Endodermal cell (in vitro differentiated cells): ENCODE data around the gene CCDC78. TPM values are rescaled to one million over a fixed set of nuclear protein-coding genes. Genes with fewer than 3 reads are reported as not detected.

Experiments
- DNase-seq: peaks from one replicate; pipeline ENCODE4 v3.0.0-alpha.2; 2017
- H3K27ac ChIP-seq: 2 replicates; pipeline ENCODE4 v1.5.1; 2013; ENCODE audit warnings: mild to moderate bottlenecking, low read depth, low read length, moderate library complexity
- H3K27me3 ChIP-seq: 2 replicates; pipeline ENCODE4 v1.6.1; 2013; ENCODE audit warnings: mild to moderate bottlenecking, low read length, moderate library complexity; ENCODE audit not compliant: insufficient read depth, control insufficient read depth, poor library complexity, severe bottlenecking
- H3K36me3 ChIP-seq: 2 replicates; pipeline ENCODE4 v1.7.0; 2013; ENCODE audit warnings: mild to moderate bottlenecking, low read length, moderate library complexity; ENCODE audit not compliant: control insufficient read depth, insufficient read depth
- H3K4me1 ChIP-seq: one replicate; pipeline ENCODE4 v1.7.0; 2013; ENCODE audit warnings: low read length; ENCODE audit not compliant: control insufficient read depth, insufficient read depth
- H3K4me3 ChIP-seq: 2 replicates; pipeline ENCODE4 v1.5.1; 2013; ENCODE audit warnings: mild to moderate bottlenecking, low read length, moderate library complexity
- H3K9ac ChIP-seq: 2 replicates; pipeline ENCODE4 v1.6.1; 2013; ENCODE audit warnings: mild to moderate bottlenecking, low read length, moderate library complexity; ENCODE audit not compliant: poor library complexity, severe bottlenecking; ENCODE audit errors: extremely low read depth
- H3K9me3 ChIP-seq: 2 replicates; pipeline ENCODE4 v1.6.1; 2013; ENCODE audit warnings: mild to moderate bottlenecking, low read length, moderate library complexity; ENCODE audit not compliant: control insufficient read depth
- H3K27ac Mint-ChIP-seq: 2 replicates; pipeline ENCODE4 v1.8.0; 2020; ENCODE audit warnings: mixed read lengths
- H3K27me3 Mint-ChIP-seq: 2 replicates; pipeline ENCODE4 v1.8.0; 2021; ENCODE audit warnings: mild to moderate bottlenecking, mixed read lengths; ENCODE audit not compliant: insufficient read depth
- H3K36me3 Mint-ChIP-seq: 2 replicates; pipeline ENCODE4 v1.8.0; 2020; ENCODE audit warnings: low read depth, mixed read lengths
- H3K4me1 Mint-ChIP-seq: 2 replicates; pipeline ENCODE4 v1.8.0; 2020; ENCODE audit warnings: mixed read lengths
- H3K4me3 Mint-ChIP-seq: 2 replicates; pipeline ENCODE4 v1.8.0; 2020; ENCODE audit warnings: mild to moderate bottlenecking, moderate library complexity, mixed read lengths
- H3K9me3 Mint-ChIP-seq: 2 replicates; pipeline ENCODE4 v1.8.0; 2020; ENCODE audit warnings: mild to moderate bottlenecking, mixed read lengths
- WGBS, 2 experiments: methylation state at CpG; one replicate each; pipeline versions ENCODE4 v1.1.5 to v1.1.7; 2013; ENCODE audit warnings: missing lambda C conversion rate in 2 of 2, mixed read lengths in 1 of 2; ENCODE audit not compliant: insufficient coverage in 1 of 2, insufficient read length in 1 of 2; 5-methylcytosine and 5-hydroxymethylcytosine counted together
- total RNA-seq, 2 donors: library from RNA; stranded (reverse); fragmentation: NEBNext Ultra II Directional in 1 of 2; extraction: Animal tissue kit (Norgen Biotek cat#: 25700) in 1 of 2; gene quantifications; 2 replicates in 1 of 2; 3 replicates in 1 of 2; pipeline ENCODE4 v1.2.1, GENCODE V29; 2021
- TF ChIP-seq, protein P1 (sequence below): fragments of 200-600 bp; sonication (generic); conservative IDR thresholded peaks from 2 replicates; pipeline ENCODE4 v1.5.0; 2021; ENCODE audit warnings: antibody characterized with exemption, mild to moderate bottlenecking

CCDC78 gene
- total RNA-seq, 2 donors from 2014 or later: 6.5 to 8.1 TPM

DNA sequence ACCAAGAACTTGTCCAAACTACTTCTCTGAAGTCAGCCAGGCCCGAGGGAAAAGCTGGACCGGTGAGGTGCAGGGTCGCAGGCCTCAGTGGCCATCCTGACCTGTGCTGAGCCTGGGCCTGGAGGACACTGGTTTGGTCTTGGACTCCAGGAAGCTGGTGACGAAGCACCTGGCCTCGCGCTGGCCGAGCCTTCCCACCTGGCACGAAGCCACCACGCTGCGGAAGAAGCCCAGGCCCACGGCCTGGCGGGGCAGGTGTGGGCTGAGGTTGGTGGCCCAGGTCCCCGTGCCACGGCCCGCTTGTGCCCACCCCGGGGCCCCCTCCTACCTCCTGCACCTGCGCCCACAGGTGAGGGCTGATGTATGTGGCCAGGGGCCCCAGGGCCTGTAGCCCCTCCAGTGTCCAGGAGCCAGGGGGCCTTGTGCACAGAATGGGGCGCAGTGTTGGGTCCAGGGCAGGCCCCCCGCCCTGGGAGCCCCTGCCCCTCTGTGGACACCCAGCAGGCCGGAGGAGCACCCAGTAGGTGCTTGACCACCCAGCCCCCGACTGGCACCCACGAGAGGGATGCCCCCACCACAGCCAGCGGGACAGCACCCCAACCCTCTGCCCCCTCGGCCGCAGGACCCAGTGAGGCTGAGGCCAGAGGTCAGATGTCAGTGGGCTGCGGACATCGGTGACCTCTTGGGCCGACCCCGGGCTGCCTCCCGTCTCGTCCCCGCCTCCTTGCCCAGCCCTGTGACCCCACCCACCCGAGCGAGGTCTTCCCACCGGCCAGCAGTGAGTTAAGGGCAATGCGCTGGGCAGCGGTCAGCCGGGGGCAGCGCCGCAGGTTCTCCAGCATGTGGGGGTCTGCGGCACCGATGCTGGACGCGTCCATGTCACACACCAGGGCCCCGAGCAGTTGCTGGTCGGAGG, 48.1 kb upstream of the CCDC78 start:
- H3K9ac ChIP-seq: no peak overlapping the region
- H3K4me3 Mint-ChIP-seq: no peak overlapping the region

GRCh38 chr16:772959-773358, 46.7 kb upstream of the CCDC78 start:
- Histone ChIP-seq H3K4me1 (no peaks in the 10 kb centered on the region), H3K4me3 (no peak overlapping the region), H3K27ac (no peak overlapping the region), H3K9me3 (no peaks in the 10 kb centered on the region), H3K36me3 (no peaks in the 10 kb centered on the region), H3K9ac (no peak overlapping the region), H3K27me3 (no peaks in the 10 kb centered on the region)
- WGBS, 2 experiments: 90 to 100% methylated on average over 4 to 18 of the region's 18 CpGs
- no peaks in the 10 kb centered on the region for H3K36me3 Mint-ChIP-seq
- DNase-seq: no peak
- TF ChIP-seq, protein P1, sequence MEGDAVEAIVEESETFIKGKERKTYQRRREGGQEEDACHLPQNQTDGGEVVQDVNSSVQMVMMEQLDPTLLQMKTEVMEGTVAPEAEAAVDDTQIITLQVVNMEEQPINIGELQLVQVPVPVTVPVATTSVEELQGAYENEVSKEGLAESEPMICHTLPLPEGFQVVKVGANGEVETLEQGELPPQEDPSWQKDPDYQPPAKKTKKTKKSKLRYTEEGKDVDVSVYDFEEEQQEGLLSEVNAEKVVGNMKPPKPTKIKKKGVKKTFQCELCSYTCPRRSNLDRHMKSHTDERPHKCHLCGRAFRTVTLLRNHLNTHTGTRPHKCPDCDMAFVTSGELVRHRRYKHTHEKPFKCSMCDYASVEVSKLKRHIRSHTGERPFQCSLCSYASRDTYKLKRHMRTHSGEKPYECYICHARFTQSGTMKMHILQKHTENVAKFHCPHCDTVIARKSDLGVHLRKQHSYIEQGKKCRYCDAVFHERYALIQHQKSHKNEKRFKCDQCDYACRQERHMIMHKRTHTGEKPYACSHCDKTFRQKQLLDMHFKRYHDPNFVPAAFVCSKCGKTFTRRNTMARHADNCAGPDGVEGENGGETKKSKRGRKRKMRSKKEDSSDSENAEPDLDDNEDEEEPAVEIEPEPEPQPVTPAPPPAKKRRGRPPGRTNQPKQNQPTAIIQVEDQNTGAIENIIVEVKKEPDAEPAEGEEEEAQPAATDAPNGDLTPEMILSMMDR: no peak
- H3K4me1 Mint-ChIP-seq: no peaks in the 10 kb centered on the region
- no peak overlapping the region for H3K4me3 Mint-ChIP-seq
- no peaks in the 10 kb centered on the region for H3K27me3 Mint-ChIP-seq
- H3K27ac Mint-ChIP-seq: no peak overlapping the region
- no peaks in the 10 kb centered on the region for H3K9me3 Mint-ChIP-seq

More for the DNA sequence above, 48.1 kb upstream of the CCDC78 start:
- no peaks in the 10 kb centered on the region for H3K9me3 ChIP-seq
- Mint-ChIP-seq H3K27me3 (no peaks in the 10 kb centered on the region), H3K9me3 (no peaks in the 10 kb centered on the region), H3K27ac (no peak overlapping the region), H3K4me1 (no peaks in the 10 kb centered on the region), H3K36me3 (no peaks in the 10 kb centered on the region)
- H3K4me3 ChIP-seq: no peak overlapping the region
- H3K36me3 ChIP-seq: no peaks in the 10 kb centered on the region
- DNase-seq: no peak
- H3K27me3 ChIP-seq: no peaks in the 10 kb centered on the region
- TF ChIP-seq, protein P1: no peak
- no peaks in the 10 kb centered on the region for H3K4me1 ChIP-seq
- no peak overlapping the region for H3K27ac ChIP-seq
- WGBS, 2 experiments: 90 to 93% methylated on average over 21 to 46 of the region's 46 CpGs

- Mint-ChIP-seq H3K27me3 (no peaks in the 10 kb centered on the region), H3K9me3 (no peaks in the 10 kb centered on the region), H3K36me3 (no peaks in the 10 kb centered on the region), H3K4me3 (no peak overlapping the region), H3K27ac (no peak overlapping the region), H3K4me1 (no peaks in the 10 kb centered on the region)
- TF ChIP-seq, protein P1: no peak
- H3K9ac ChIP-seq: no peak overlapping the region
- 93% methylated on average over 6 of the region's 13 CpGs; no CpG with 5 or more reads in 1 of the 2 experiments for WGBS, 2 experiments
- H3K9me3 ChIP-seq: no peaks in the 10 kb centered on the region
- no peaks in the 10 kb centered on the region for H3K36me3 ChIP-seq
- no peak overlapping the region for H3K4me3 ChIP-seq
- no peak overlapping the region for H3K27ac ChIP-seq
- no peaks in the 10 kb centered on the region for H3K27me3 ChIP-seq
- DNase-seq: no peak
- no peaks in the 10 kb centered on the region for H3K4me1 ChIP-seq
Measured at GRCh38 chr16:770411-770810, 44.2 kb upstream of the CCDC78 start.
